Measurements from ENCODE around the gene PTCH2.

GRCh38 chr1:44862829-44863401 is 19.9 kb upstream of the PTCH2 start:
- no peak for TF ChIP-seq CTCF (IDR thresholded peaks at IDR 0.05)
- no peak for TF ChIP-seq EZH2 (IDR thresholded peaks at IDR 0.05; ENCODE audit: borderline replicate concordance, insufficient read depth, low read depth, low read length, poor library complexity, severe bottlenecking)
